ENCODE data around the gene BCL11B.

BCL11B gene

DNA sequence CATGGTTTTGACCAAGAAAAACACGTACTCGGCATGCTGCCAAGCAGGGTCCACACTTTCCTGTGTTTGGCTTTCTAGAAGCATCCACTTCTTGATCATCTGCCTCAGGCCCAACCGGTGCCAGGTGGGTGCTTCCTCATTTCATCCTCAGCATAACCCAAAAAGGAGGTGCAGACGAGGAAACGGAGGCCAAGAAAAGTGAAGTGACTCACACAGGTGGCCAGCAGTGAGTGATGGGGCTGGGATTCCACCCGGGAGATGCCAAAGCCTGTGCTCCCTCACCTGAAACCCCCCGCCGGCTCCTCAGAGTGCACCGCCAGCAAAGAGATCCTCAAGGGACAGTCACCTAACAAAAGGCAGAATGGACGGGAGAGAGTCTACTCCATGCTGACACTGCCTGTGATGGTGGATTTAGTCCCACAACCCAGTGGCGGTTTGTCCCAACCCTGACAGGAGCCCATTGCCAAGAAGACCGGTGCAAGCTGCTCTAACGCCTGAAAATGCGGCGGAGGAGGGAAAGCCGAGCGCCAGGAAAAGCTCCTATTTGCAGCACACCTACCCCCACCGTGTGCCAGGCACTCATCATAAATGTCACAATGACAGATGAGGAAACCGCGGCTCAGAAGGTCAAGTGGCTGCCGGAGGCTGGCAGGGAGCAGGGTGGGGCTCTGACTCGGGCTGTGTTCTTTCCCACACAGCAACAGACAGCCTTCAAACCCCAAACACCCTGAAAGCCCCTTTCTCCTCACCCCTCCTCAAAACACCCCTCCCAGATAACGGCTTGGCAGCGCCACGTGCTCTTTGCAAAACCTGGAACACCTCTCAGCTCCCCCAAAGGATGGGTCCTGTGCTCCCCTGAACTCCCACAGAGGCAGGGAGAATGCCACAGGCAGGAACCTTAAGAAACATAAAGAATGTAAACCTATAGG, 18.8 kb downstream of the BCL11B start:
- peak; percentile 38 for DNase-seq

DNA sequence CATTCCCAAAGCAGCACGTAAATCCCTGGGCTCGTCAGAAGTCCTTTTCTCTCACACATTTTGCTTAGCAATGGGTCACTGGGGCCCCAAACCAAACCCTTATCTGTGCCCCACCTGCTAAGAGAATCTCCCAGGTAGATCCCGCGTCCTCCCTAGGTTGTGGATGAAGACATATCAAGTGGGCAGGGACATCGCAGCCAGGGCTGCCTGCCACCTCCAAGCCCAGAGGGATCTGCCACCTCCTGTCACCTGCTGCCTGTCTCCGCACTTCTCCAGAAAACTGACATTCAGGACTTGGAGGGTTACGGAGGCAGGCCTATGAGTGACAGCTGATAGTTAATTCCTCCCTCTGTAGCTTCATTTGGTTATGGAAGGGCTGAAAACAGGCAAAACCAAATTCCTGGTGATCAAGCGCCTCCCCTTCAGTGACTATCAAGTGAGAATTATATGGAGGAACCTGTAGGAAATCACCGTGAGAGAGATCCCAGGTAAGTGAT, 19.5 kb downstream of the BCL11B start:
- no peak for DNase-seq

DNA sequence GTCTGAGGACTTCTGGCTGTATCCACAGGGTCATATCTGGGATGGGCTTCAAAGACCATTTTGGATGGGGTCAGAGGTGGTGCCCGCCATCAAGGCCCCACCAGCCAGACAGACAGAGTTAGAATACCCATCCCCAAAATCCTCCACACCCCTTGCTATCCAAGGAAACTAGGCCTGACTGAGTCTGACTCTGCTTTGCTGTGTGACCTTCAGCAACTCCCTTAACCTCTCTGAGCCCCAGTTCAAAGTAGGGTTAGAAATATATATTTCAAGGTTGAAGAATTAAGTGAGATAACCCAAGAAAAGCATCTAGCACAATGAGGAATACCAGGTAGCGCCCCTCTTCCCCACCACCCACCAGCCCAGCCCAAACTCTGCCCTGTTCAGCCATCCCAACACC, 20.3 kb downstream of the BCL11B start:
- no peak for DNase-seq

GRCh38 chr14:99250636-99251208, 21.3 kb downstream of the BCL11B start:
- DNase-seq: no peak

DNA sequence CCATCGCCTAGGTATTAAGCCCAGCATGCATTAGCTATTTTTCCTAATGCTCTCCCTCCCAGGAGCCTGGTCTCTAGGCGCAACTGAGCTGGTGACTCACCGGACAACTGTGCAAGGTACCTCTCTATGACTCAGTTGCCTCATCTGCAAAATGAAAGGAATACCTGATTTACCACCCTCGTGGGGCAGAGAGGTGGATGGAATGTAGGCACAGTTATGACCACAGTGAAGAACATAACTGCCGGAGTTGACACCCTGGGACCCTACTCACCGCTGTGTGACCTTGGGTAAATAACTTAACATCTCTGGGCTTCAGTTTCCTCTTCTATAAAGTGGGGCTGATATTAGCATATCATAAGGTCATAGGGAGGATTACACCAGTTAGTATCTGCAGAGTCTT, 22.6 kb downstream of the BCL11B start:
- DNase-seq: no peak

DNA sequence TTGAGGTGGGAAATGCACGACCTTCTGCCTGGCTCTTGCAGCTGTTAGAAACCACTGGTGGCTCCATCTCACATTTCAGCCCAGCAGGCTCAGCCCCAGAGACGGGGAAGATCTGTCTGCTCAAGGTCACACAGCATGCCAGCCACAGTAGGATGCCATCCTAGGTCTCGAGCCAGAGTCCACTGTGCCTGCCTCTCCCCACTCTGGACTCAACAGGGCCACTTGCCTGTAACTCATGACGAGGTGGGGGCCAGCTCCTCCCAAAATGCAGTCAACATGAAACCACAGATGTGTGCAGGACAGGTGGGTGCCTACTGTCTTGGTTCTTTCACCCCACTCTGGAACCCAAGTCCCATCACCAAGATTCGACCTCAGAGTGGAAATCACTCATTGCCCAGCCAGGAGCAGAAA, 23.2 kb downstream of the BCL11B start:
- no peak for DNase-seq

DNA sequence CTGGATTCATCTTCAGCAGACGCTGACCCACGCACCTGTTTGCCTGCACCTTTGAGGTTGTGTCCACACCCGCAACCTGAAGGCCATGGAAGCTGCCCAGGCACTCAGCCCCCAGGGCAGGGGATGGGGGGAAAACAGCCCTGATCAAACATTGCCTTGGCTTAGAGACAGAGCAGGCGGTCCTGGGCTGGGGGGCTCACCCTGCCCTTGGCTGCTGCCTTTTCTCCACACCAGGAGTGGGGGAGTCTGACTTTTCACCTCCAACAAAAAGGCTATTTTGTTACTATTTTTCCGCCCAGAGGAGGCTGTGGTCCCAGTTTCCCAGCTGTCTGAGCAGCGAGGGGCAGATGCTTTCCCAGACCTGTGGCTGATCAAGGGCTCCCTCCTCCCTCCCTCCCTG, 24.2 kb downstream of the BCL11B start:
- DNase-seq: no peak

- DNase-seq: no peak
These were observed 24.8 kb downstream of the BCL11B start for GRCh38 chr14:99247101-99247729.

GRCh38 chr14:99246536-99247097, 25.4 kb downstream of the BCL11B start:
- peak; percentile 28 for DNase-seq

GRCh38 chr14:99245564-99246511, 26.2 kb downstream of the BCL11B start:
- DNase-seq: no peak

GRCh38 chr14:99244941-99245563, 26.9 kb downstream of the BCL11B start:
- DNase-seq: no peak

GRCh38 chr14:99244367-99244901, 27.6 kb downstream of the BCL11B start:
- DNase-seq: no peak

DNA sequence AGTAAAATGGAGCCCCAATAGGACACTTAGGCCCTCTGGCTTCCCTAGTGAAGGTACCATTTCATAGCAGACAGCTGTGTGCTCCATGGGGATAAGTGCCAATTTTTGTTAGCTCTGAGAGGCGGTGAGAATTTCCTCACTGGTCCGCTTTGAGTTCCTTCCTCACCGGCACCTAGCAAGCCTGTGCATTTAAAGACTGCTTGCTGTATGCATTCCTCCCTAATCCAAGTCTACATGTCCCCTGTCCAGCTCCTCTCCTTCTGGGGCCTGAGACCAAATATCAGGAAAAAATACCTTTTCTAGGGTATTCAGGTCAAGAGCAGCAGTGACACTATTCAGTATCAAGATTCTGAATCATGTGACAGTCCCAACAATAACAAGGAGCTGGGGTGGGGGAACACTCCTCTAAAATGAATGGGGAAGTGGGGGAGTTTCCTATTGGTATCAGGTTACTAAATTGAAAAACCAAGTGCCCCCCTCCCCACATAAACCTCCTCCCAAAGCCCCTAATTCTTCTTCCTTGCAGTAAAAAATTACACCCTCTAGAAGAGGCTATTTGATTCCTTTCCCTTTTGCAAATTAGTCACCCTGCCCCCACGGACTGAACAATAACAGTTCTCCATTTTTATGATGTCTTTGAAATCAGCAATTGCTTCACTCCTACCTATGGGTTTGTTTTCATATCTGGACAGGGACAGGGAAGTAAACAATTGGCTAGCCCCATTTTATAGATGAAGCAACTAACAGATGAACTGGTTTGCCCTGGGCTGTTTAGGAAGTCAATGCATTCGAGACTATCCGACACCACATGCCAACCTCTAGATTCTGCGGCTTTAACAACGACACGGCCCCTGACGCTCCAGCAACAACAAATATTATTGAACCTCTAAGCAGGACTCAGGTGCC, 28.9 kb downstream of the BCL11B start:
- DNase-seq: no peak

- no peak for DNase-seq
These were observed 29.8 kb downstream of the BCL11B start for GRCh38 chr14:99242238-99242637.

DNA sequence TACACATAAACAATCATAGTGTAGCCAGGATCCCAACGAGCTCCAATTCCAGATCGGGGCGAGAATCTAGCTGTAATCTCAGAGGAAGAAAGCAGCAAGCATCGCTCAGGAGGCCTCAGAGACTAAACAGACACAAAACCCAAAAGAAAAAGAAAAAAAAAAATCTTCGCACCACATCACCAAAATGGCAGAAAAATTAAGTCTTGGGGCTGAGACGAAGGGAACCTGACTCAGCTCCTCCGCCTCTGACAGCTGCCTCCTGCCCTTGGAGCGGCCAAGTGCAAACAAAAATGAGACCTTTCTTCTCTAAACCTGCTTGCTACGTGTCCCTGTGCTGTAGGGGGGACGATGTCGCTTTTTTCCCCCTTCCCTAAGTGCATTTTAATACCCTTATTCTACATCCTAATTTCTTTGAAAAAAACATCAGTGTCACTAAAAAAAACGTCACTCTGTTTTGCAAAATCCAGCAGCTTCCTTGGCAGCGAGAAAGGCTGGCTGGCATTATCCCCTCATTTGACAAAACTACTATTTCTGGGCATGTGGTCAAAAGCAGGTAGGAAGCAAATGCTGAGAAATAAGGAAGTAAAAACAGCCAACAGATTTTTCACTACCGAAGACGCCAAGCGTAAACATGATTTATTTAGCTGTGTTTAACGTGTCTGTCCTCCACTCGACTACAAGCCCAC, 30.5 kb downstream of the BCL11B start:
- DNase-seq: no peak

DNA sequence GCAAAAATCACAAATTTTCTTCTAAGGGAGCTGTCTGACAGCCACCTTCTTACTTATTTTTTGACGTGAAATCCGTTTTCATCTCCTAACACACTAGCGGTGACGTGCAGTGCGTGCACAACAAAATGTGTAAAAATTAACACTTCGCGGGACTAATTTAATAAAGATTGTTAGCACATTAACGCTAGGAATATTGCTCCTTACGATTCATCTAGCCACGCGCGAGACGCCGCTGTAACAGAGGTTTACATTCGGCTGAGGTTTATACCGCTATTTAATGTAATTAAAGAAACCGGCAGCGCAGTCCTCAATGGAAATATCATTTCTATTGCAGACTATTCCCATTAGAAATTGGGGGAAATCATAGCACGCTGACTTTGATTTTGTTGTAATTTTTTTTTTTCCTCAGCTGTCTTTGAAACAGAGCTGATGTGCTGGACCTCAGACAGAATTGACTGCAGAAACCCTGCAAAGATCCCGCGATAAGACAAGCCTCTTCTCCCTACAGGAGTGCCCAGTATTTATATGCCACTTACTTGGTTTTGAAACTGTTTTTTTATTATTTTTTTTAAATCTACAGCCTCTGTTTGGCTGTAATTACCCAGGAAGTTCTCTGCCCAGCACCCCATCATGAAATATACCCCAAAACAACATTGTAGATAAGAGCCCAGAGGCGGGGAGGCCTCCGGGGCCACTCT, 31.2 kb downstream of the BCL11B start:
- no peak for DNase-seq

GRCh38 chr14:99239661-99240092, 32.3 kb downstream of the BCL11B start:
- DNase-seq: no peak

GRCh38 chr14:99238216-99238615, 33.8 kb downstream of the BCL11B start:
- DNase-seq: no peak

GRCh38 chr14:99237288-99237687, 34.7 kb downstream of the BCL11B start:
- DNase-seq: no peak
